ENCODE data around the gene GRAP2. TPM values are rescaled to one million over a fixed set of nuclear protein-coding genes. Genes with fewer than 3 reads are reported as not detected.

The GRAP2 gene
- total RNA-seq, 1 experiment from 2014 or later = not detected

DNA sequence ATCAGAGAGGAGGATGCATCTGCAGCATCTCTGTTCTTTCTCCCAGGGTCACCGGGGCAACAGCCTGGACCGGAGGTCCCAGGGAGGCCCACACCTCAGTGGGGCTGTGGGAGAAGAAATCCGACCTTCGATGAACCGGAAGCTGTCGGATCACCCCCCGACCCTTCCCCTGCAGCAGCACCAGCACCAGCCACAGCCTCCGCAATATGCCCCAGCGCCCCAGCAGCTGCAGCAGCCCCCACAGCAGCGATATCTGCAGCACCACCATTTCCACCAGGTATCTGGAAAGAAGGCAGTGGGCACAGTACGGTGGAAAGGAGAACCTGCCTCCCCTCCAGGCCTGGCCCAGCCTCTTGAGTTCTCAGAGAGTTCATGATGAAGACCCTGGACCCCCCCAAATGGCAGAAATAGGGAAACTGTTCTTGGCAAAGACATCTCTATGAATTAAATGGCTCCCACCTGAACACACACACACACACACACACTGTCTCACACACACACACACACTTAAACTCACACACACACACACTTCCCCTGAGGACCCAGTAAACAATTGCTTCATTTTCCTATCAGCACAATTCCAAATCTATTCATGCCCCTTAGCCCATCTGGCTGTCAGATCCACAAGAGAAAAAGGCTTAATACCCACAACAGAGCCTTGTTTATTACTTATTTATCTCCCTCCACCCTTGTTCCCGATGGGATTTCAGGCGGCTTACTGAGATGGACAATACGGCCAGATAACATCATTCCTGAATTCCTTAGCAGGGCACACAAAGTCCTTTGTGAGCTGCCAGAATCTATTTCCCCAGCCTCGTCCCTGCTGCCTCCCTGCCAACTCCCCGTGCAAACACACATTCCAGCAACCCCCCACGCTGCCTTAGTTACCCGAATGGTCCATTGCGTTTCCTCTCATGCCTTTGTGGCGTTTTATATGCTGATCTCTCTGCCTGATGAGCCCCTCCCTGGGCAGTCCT lies 67.4 kb downstream of the GRAP2 start:
- no peak overlapping the region for H3K27ac ChIP-seq (ENCODE audit: low read length)
- POLR2A ChIA-PET (ENCODE audit: unreplicated experiment) = interaction anchor here (0.6 kb wide), 1 partner anchor 23 kb away, joined by 4 read pairs; no protein-coding TSS in a partner anchor
- H3K9me3 ChIP-seq (ENCODE audit: low read length) = no peaks in the 10 kb centered on the region
- H3K27me3 ChIP-seq (ENCODE audit: low read length) = peaks cover 24% of the 10 kb centered on the region
- CTCF ChIA-PET = no interaction called here
- no peaks in the 10 kb centered on the region for H4K20me1 ChIP-seq (ENCODE audit: low read length)
- TF ChIP-seq EZH2 (IDR thresholded peaks at IDR 0.05; ENCODE audit: low read length, unreplicated experiment) = no peak
- no peak for TF ChIP-seq EZH2phosphoT487 (IDR thresholded peaks at IDR 0.05; ENCODE audit: borderline replicate concordance, low read length)
- TF ChIP-seq, protein P1, sequence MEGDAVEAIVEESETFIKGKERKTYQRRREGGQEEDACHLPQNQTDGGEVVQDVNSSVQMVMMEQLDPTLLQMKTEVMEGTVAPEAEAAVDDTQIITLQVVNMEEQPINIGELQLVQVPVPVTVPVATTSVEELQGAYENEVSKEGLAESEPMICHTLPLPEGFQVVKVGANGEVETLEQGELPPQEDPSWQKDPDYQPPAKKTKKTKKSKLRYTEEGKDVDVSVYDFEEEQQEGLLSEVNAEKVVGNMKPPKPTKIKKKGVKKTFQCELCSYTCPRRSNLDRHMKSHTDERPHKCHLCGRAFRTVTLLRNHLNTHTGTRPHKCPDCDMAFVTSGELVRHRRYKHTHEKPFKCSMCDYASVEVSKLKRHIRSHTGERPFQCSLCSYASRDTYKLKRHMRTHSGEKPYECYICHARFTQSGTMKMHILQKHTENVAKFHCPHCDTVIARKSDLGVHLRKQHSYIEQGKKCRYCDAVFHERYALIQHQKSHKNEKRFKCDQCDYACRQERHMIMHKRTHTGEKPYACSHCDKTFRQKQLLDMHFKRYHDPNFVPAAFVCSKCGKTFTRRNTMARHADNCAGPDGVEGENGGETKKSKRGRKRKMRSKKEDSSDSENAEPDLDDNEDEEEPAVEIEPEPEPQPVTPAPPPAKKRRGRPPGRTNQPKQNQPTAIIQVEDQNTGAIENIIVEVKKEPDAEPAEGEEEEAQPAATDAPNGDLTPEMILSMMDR (conservative IDR thresholded peaks at IDR 0.05; ENCODE audit: low read depth, low read length) = no peak
- H3K4me2 ChIP-seq (ENCODE audit: low read length) = no peak overlapping the region
- BruUV-seq (replicated peaks) = no TSS peak
- intact Hi-C loops (cut with micrococcal nuclease) = no loop called here
- no peak for ATAC-seq
- H3K9me2 ChIP-seq (replicated peaks; ENCODE audit: low read length) = no peaks in the 10 kb centered on the region
- no peak overlapping the region for H3K4me3 ChIP-seq (ENCODE audit: low read length)
- no peaks in the 10 kb centered on the region for H3K36me3 ChIP-seq (ENCODE audit: low read depth, low read length)
- H3K4me1 ChIP-seq (ENCODE audit: insufficient read depth, low read length) = peaks cover 10% of the 10 kb centered on the region; the same call in 1 of the 2 replicates
- no peak overlapping the region for H2AFZ ChIP-seq (ENCODE audit: low read length)
- H3K9ac ChIP-seq (ENCODE audit: low read length) = no peak overlapping the region
- H3K79me2 ChIP-seq (ENCODE audit: low read length) = no peaks in the 10 kb centered on the region
- H3F3A ChIP-seq (ENCODE audit: low read length, unreplicated experiment) = no peaks in the 10 kb centered on the region
- no peak for DNase-seq

- Histone ChIP-seq H3K27me3 (ENCODE audit: low read length) (peaks cover 47% of the 10 kb centered on the region), H3K9me2 (replicated peaks; ENCODE audit: low read length) (no peaks in the 10 kb centered on the region)
- no peak for ATAC-seq
Observed at GRCh38 chr22:39970742-39971141, 69.9 kb downstream of the GRAP2 start.

More at GRCh38 chr22:39970742-39971141, 69.9 kb downstream of the GRAP2 start:
- Histone ChIP-seq H4K20me1 (ENCODE audit: low read length) (no peaks in the 10 kb centered on the region), H3K4me1 (ENCODE audit: insufficient read depth, low read length) (peaks cover 10% of the 10 kb centered on the region; the same call in 1 of the 2 replicates), H3K36me3 (ENCODE audit: low read depth, low read length) (no peaks in the 10 kb centered on the region), H2AFZ (ENCODE audit: low read length) (no peak overlapping the region), H3K9me3 (ENCODE audit: low read length) (no peaks in the 10 kb centered on the region), H3K27ac (ENCODE audit: low read length) (no peak overlapping the region), H3K4me2 (ENCODE audit: low read length) (no peak overlapping the region), H3K9ac (ENCODE audit: low read length) (no peak overlapping the region), H3F3A (ENCODE audit: low read length, unreplicated experiment) (no peaks in the 10 kb centered on the region), H3K79me2 (ENCODE audit: low read length) (no peaks in the 10 kb centered on the region), H3K4me3 (ENCODE audit: low read length) (no peak overlapping the region)
- DNase-seq = no peak
- POLR2A ChIA-PET (ENCODE audit: unreplicated experiment) = no interaction called here
- BruUV-seq (replicated peaks) = no TSS peak
- no peak for TF ChIP-seq EZH2phosphoT487 (IDR thresholded peaks at IDR 0.05; ENCODE audit: borderline replicate concordance, low read length)
- TF ChIP-seq, protein P1 (conservative IDR thresholded peaks at IDR 0.05; ENCODE audit: low read depth, low read length) = no peak
- TF ChIP-seq EZH2 (IDR thresholded peaks at IDR 0.05; ENCODE audit: low read length, unreplicated experiment) = no peak
- intact Hi-C loops (cut with micrococcal nuclease) = no loop called here
- CTCF ChIA-PET = no interaction called here

All from PC-3 (cell line).